ENCODE data around the gene MYO15A. TPM values are rescaled to one million over a fixed set of nuclear protein-coding genes. Genes with fewer than 3 reads are reported as not detected.

The MYO15A gene
- polyA plus RNA-seq, 1 donor (not counting 4 experiments of a cell fraction or from before 2014, with no cell fraction given), result 0.20 TPM

GRCh38 chr17:18124345-18125126 lies 16.0 kb downstream of the MYO15A start:
- no peak overlapping the region for H3K4me3 ChIP-seq (ENCODE audit: control insufficient read depth in 2 of 3, extremely low read depth in 1 of 3, insufficient read depth in 2 of 3, low read depth in 1 of 3, low read length in 3 of 3)
- H3K27ac ChIP-seq (ENCODE audit: control insufficient read depth, insufficient read depth, low read length), result no peak overlapping the region
- TF ChIP-seq CTCF (optimal IDR thresholded peaks at IDR 0.05 in 1 of 3, IDR thresholded peaks at IDR 0.05 in 1 of 3, conservative IDR thresholded peaks at IDR 0.05 in 1 of 3; ENCODE audit: extremely low read depth in 1 of 3, insufficient read depth in 2 of 3, low read length in 3 of 3) (no peak), EZH2 (IDR thresholded peaks at IDR 0.05; ENCODE audit: low read length) (no peak)
- H3K9ac ChIP-seq (ENCODE audit: control insufficient read depth, extremely low read depth, insufficient read depth, low read length), result no peak overlapping the region
- peaks cover 3% of the 10 kb centered on the region for H3K27me3 ChIP-seq (ENCODE audit: control insufficient read depth, extremely low read depth, insufficient read depth, low read length)
- H3K9me1 ChIP-seq (ENCODE audit: control insufficient read depth, extremely low read depth, insufficient read depth, low read length), result no peaks in the 10 kb centered on the region
- dilution Hi-C loops (cut with MboI; ENCODE audit: extremely low pct_ligation_motif_present, low sequenced_read_pairs), result no loop called here
- H4K20me1 ChIP-seq (ENCODE audit: control insufficient read depth, extremely low read depth, insufficient read depth, low read length), result no peaks in the 10 kb centered on the region
- H3K79me2 ChIP-seq (ENCODE audit: control insufficient read depth, insufficient read depth, low read length), result no peaks in the 10 kb centered on the region
- no peaks in the 10 kb centered on the region for H3K36me3 ChIP-seq (ENCODE audit: control insufficient read depth in 2 of 2, extremely low read depth in 1 of 2, insufficient read depth in 2 of 2, low read length in 2 of 2)
- no peak for FAIRE-seq
- H3K4me1 ChIP-seq (ENCODE audit: control insufficient read depth, extremely low read depth, insufficient read depth, low read length), result no peaks in the 10 kb centered on the region
- no peak overlapping the region for H3K4me2 ChIP-seq (ENCODE audit: control insufficient read depth, extremely low read depth, insufficient read depth, low read depth, low read length)
- no peak for DNase-seq (ENCODE audit: low read depth, low spot score)
- H2AFZ ChIP-seq (ENCODE audit: control insufficient read depth, low read length), result no peak overlapping the region
- no peaks in the 10 kb centered on the region for H3K9me3 ChIP-seq (ENCODE audit: control insufficient read depth, low read depth, low read length)

GRCh38 chr17:18129041-18129502 lies 20.5 kb downstream of the MYO15A start:
- no peaks in the 10 kb centered on the region for H4K20me1 ChIP-seq (ENCODE audit: control insufficient read depth, extremely low read depth, insufficient read depth, low read length)
- H3K27me3 ChIP-seq (ENCODE audit: control insufficient read depth, extremely low read depth, insufficient read depth, low read length), result peaks cover 3% of the 10 kb centered on the region
- H2AFZ ChIP-seq (ENCODE audit: control insufficient read depth, low read length), result no peak overlapping the region
- dilution Hi-C loops (cut with MboI; ENCODE audit: extremely low pct_ligation_motif_present, low sequenced_read_pairs), result no loop called here
- no peaks in the 10 kb centered on the region for H3K36me3 ChIP-seq (ENCODE audit: control insufficient read depth in 2 of 2, extremely low read depth in 1 of 2, insufficient read depth in 2 of 2, low read length in 2 of 2)
- no peak overlapping the region for H3K4me2 ChIP-seq (ENCODE audit: control insufficient read depth, extremely low read depth, insufficient read depth, low read depth, low read length)
- H3K79me2 ChIP-seq (ENCODE audit: control insufficient read depth, insufficient read depth, low read length), result no peaks in the 10 kb centered on the region
- no peaks in the 10 kb centered on the region for H3K9me3 ChIP-seq (ENCODE audit: control insufficient read depth, low read depth, low read length)
- TF ChIP-seq EZH2 (IDR thresholded peaks at IDR 0.05; ENCODE audit: low read length) (no peak), CTCF (optimal IDR thresholded peaks at IDR 0.05 in 1 of 3, IDR thresholded peaks at IDR 0.05 in 1 of 3, conservative IDR thresholded peaks at IDR 0.05 in 1 of 3; ENCODE audit: extremely low read depth in 1 of 3, insufficient read depth in 2 of 3, low read length in 3 of 3) (no peak)
- no peaks in the 10 kb centered on the region for H3K9me1 ChIP-seq (ENCODE audit: control insufficient read depth, extremely low read depth, insufficient read depth, low read length)
- H3K4me1 ChIP-seq (ENCODE audit: control insufficient read depth, extremely low read depth, insufficient read depth, low read length), result no peaks in the 10 kb centered on the region
- no peak overlapping the region for H3K27ac ChIP-seq (ENCODE audit: control insufficient read depth, insufficient read depth, low read length)
- no peak for FAIRE-seq
- no peak overlapping the region for H3K4me3 ChIP-seq (ENCODE audit: control insufficient read depth in 2 of 3, extremely low read depth in 1 of 3, insufficient read depth in 2 of 3, low read depth in 1 of 3, low read length in 3 of 3)
- no peak for DNase-seq (ENCODE audit: low read depth, low spot score)
- H3K9ac ChIP-seq (ENCODE audit: control insufficient read depth, extremely low read depth, insufficient read depth, low read length), result no peak overlapping the region

Measured in keratinocyte (primary cell).